Heart left ventricle (tissue), 16 donors: ENCODE data around the gene HOXC5. TPM values are rescaled to one million over a fixed set of nuclear protein-coding genes. Genes with fewer than 3 reads are reported as not detected.

Experiments used
- ATAC-seq, 4 donors: fragments of 200-7000 bp; cut with Tn5 transposase; one replicate each; pipeline ENCODE4 v1.9.1; 2020 to 2022; ENCODE audit warnings: moderate library complexity in 4 of 4, mild to moderate bottlenecking in 3 of 4, moderate number of reproducible peaks in 1 of 4
- DNase-seq, 5 donors: peaks; one replicate each; pipeline ENCODE4 v3.0.0-alpha.2; 2020
- H3K27ac ChIP-seq, 12 donors: fragments of 200-600 bp; sonication (generic) in 4 of 12; one replicate each; pipeline versions ENCODE4 v1.5.0 to v1.8.0; 2016 to 2022; ENCODE audit warnings: mild to moderate bottlenecking in 2 of 12
- H3K27me3 ChIP-seq, 9 donors: fragments of 200-600 bp; sonication (generic) in 2 of 9; one replicate each; pipeline versions ENCODE4 v1.5.1 to v1.8.0; 2016 to 2022; ENCODE audit warnings: mild to moderate bottlenecking in 3 of 9
- H3K36me3 ChIP-seq, 9 donors: fragments of 200-600 bp; sonication (generic) in 2 of 9; one replicate each; pipeline versions ENCODE4 v1.5.0 to v1.8.0; 2018 to 2022; ENCODE audit warnings: mild to moderate bottlenecking in 2 of 9
- H3K4me1 ChIP-seq, 12 donors: fragments of 200-600 bp; sonication (generic) in 4 of 12; one replicate each; pipeline versions ENCODE4 v1.5.0 to v1.8.0; 2016 to 2022; ENCODE audit warnings: mild to moderate bottlenecking in 3 of 12
- H3K4me3 ChIP-seq, 12 donors: fragments of 200-600 bp; sonication (generic) in 4 of 12; one replicate each; pipeline versions ENCODE4 v1.5.0 to v1.8.0; 2017 to 2022; ENCODE audit warnings: mild to moderate bottlenecking in 9 of 12, moderate library complexity in 4 of 12
- H3K9me3 ChIP-seq, 12 donors: fragments of 200-600 bp; sonication (generic) in 4 of 12; one replicate each; pipeline versions ENCODE4 v1.5.0 to v1.8.0; 2016 to 2022; ENCODE audit warnings: mild to moderate bottlenecking in 1 of 12
- POLR2A ChIP-seq, 2 donors: fragments of 450-650 bp; IDR thresholded peaks; one replicate each; pipeline ENCODE4 v1.6.1; 2017; ENCODE audit warnings: antibody characterized with exemption in 2 of 2, mild to moderate bottlenecking in 2 of 2, moderate library complexity in 2 of 2
- WGBS, 4 donors: extraction: QIAGEN DNeasy Blood & Tissue Kit in 2 of 4; methylation state at CpG; one replicate each; pipeline versions ENCODE4 v1.1.5 to v1.1.7; 2013 to 2018; 5-methylcytosine and 5-hydroxymethylcytosine counted together
- intact Hi-C, 10 donors: fragments of 100-400 bp; cut with DNase I; formaldehyde crosslinking; loops; one replicate each; pipeline versions ENCODE4 v1.11.1 to v1.14.2; 2022
- polyA plus RNA-seq, 2 donors: library from polyadenylated mRNA; stranded (reverse); fragments of 200-250 nt; gene quantifications; one replicate each; pipeline ENCODE4 v1.2.3, GENCODE V29; 2013
- total RNA-seq, 9 donors: library from RNA; depleted of rRNA in 2 of 9; stranded (reverse); fragments of >200 nt in 2 of 9; fragmentation: NEBNext Ultra II Directional in 3 of 9; extraction: Animal tissue kit (Norgen Biotek cat#: 25700) in 3 of 9; gene quantifications; one replicate each; pipeline versions ENCODE4 v1.1.0 to v1.2.4, GENCODE V29; 2016 to 2023
- TF ChIP-seq, protein P1 (sequence below), 12 donors: fragments of 200-600 bp; sonication (generic) in 4 of 12; IDR thresholded peaks; one replicate each; pipeline versions ENCODE4 v1.5.0 to v1.8.0; 2018 to 2022; ENCODE audit warnings: antibody characterized with exemption in 12 of 12, mild to moderate bottlenecking in 5 of 12
- donor health status: ischemic (EF 13 %, LVEDD 7.1; RV severe dilation, severe dysfunction).
- donor health status: healthy with polysubstance abuse.
- donor health status: DM: no; HTN: yes; CAD: no.
- donor health status: DM: no; HTN: no; CAD: no.
- donor health status: ischemic (EF 25% LVEDD 6.9; RV normal size, moderate dysfunction).
- donor health status: ischemic (EF 25% LVEDD 5.7; RV mildly dilated, moderate dysfunction).
- donor health status: healthy.
- donor health status: DM: yes; HTN: yes; CAD: no.
- donor health status: ischemic (EF 35%, LVEDD 5.7; RV mildly dilated, moderate dysfunction).
- donor health status: nonischemic (EF 11% LVEDD 7.7; RV severe dilation, severe dysfunction).
- donor health status: DM: yes; HTN: yes; CAD: no.
- donor health status: PGD.
- donor health status: ischemic (EF 29% LVEDD 5.4; RV normal size, mild dysfunction).
- donor health status: nonischemic (EF 23%, LVEDD 6.1; RV moderate dilation, normal function).

Gene HOXC5
- total and polyA plus RNA-seq, 11 donors, result not detected

DNA sequence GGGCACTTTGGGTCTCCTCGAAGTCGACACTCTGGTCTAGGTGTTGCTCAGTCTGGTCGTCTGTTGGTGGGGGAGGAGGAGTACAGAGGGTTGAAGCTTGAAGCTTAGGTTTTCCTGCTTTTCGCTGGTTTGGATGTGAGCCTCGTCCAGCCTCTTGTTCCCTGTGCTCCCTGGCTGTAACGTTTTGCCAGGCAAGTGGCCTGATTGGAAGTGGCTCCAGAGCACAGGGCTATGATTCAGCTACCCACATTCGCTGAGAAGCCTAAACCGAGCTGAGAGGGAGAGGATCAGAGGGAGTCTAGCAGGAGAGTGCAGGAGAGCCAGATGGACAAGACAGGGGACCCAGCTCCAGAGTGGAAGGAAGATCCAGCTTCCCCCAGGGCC is 41.8 kb upstream of the HOXC5 start:
- Histone ChIP-seq H3K27me3 (peaks cover 77 to 100% (median 99%) of the 10 kb centered on the region in 9 donors), H3K4me1 (peaks cover 0 to 37% (median 23%) of the 10 kb centered on the region in 12 donors), H3K36me3 (no peaks in the 10 kb centered on the region), H3K4me3 (no peak overlapping the region), H3K9me3 (no peaks in the 10 kb centered on the region), H3K27ac (no peak overlapping the region)
- intact Hi-C loops, result no loop called here
- 1 to 3% (median 3%) methylated on average over 6 to 8 of the region's 8 CpGs for WGBS, 4 donors
- ATAC-seq, result no peak
- no peak for TF ChIP-seq POLR2A (IDR thresholded peaks at IDR 0.05)
- TF ChIP-seq, protein P1, sequence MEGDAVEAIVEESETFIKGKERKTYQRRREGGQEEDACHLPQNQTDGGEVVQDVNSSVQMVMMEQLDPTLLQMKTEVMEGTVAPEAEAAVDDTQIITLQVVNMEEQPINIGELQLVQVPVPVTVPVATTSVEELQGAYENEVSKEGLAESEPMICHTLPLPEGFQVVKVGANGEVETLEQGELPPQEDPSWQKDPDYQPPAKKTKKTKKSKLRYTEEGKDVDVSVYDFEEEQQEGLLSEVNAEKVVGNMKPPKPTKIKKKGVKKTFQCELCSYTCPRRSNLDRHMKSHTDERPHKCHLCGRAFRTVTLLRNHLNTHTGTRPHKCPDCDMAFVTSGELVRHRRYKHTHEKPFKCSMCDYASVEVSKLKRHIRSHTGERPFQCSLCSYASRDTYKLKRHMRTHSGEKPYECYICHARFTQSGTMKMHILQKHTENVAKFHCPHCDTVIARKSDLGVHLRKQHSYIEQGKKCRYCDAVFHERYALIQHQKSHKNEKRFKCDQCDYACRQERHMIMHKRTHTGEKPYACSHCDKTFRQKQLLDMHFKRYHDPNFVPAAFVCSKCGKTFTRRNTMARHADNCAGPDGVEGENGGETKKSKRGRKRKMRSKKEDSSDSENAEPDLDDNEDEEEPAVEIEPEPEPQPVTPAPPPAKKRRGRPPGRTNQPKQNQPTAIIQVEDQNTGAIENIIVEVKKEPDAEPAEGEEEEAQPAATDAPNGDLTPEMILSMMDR (IDR thresholded peaks at IDR 0.05), result no peak
- DNase-seq, result no peak

DNA sequence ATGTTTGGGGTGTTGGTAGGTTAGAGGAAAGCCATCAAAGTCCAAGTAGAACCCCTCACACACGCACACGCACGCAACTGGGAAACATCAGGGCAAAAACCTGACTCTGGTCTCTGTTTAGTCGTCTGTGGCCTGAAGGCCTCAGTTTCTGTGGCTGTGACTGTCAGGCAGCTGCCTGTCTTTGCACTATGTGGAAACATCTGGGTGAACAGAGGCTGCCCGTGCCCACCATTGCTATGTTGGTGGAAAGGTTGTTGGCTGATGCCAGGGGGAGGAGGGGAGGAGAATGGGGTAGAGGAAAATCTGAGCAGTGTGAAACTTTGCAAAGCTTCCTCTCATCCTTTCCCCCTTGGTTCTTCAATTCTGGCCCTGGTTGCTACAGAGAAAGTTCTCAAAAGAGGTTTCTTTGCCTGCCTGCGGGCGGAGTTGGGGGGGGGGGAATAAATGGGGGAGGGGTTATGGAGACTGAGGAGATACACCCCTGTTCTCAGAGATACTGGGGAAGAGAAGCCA is 40.4 kb upstream of the HOXC5 start:
- WGBS, 4 donors, result 18 to 26% (median 24%) methylated on average over 7 of the region's 7 CpGs
- Histone ChIP-seq H3K36me3 (no peaks in the 10 kb centered on the region), H3K9me3 (no peaks in the 10 kb centered on the region), H3K4me3 (no peak overlapping the region), H3K4me1 (peaks cover 0 to 40% (median 22%) of the 10 kb centered on the region in 12 donors), H3K27ac (no peak overlapping the region), H3K27me3 (peaks cover 80 to 100% (median 99%) of the 10 kb centered on the region in 9 donors)
- no peak for DNase-seq
- no peak for ATAC-seq
- intact Hi-C loops, result no loop called here
- no peak for TF ChIP-seq POLR2A (IDR thresholded peaks at IDR 0.05)
- TF ChIP-seq, protein P1 (IDR thresholded peaks at IDR 0.05), result no peak

DNA sequence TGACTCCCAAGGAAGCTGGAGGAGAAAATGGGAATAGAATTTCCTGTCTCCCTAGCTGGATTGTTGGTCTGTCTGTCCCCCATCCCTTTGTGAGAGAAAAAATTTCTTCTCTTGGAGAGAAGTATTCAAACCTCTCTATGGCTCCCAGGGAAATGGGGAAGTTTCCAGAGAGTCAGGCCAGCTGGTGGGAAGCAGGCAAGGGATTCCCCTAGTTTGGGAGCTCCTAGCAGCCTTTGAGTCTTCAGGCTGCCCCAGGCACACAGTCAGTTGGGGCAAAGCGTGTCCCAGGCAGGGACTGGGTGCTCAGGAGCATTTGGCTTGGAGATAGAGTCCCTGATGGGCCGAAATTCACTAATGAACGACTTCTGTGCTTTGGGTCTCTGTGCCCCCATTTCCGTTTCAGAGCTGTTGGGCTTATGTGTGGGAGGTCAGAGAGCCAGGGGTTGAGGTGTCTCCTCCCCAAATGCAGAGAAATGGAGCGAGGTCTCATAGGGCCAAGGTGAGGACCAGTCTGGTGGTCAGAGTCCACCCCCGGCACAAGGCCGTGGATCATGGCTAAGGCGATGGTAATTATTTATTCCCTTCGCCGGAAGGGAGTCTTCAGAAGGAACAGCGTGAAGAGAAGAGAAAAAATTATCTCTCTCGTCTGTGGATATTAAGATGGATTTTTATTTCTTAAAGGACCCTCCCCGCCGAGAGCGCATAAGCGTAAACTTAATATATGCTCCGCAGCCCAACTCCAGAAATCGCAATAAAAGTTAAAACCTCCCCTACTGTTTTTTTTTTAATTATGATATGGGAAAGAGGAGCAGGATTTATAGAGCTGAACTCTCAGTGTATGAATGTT is 39.5 kb upstream of the HOXC5 start:
- ATAC-seq, result no peak
- peaks cover 0 to 43% (median 22%) of the 10 kb centered on the region in 12 donors for H3K4me1 ChIP-seq
- H3K27me3 ChIP-seq, result peaks cover 86 to 100% (median 99%) of the 10 kb centered on the region in 9 donors
- H3K27ac ChIP-seq, result no peak overlapping the region
- intact Hi-C loops, result no loop called here
- WGBS, 4 donors, result 19 to 28% (median 22%) methylated on average over 18 of the region's 18 CpGs
- H3K4me3 ChIP-seq, result no peak overlapping the region
- no peaks in the 10 kb centered on the region for H3K9me3 ChIP-seq
- no peak for TF ChIP-seq POLR2A (IDR thresholded peaks at IDR 0.05)
- TF ChIP-seq, protein P1 (IDR thresholded peaks at IDR 0.05), result no peak
- DNase-seq, result peak in 1 of 5 donors; percentile 9
- no peaks in the 10 kb centered on the region for H3K36me3 ChIP-seq

DNA sequence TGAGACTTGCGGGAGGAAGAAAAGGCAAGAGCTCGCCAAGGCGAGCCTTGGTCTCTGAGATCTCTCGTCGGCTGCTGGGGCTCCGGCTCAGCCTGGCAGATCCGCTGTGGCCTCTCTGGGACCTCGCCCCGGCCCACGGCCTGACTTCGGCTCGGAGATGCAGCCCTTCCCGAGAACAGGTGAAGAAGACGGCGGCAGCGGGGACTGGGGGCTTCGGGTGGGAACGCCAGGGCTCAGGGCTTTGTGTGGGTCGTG is 38.9 kb upstream of the HOXC5 start:
- Histone ChIP-seq H3K9me3 (no peaks in the 10 kb centered on the region), H3K4me3 (peak overlapping the region in 1 of 12 donors; percentile 6), H3K27ac (no peak overlapping the region), H3K27me3 (peaks cover 85 to 100% (median 99%) of the 10 kb centered on the region in 9 donors), H3K4me1 (peaks cover 0 to 42% (median 22%) of the 10 kb centered on the region in 12 donors), H3K36me3 (no peaks in the 10 kb centered on the region)
- intact Hi-C loops, result no loop called here
- WGBS, 4 donors, result 4 to 7% (median 6%) methylated on average over 18 to 19 of the region's 19 CpGs
- DNase-seq, result peak in 1 of 5 donors; percentile 17
- no peak for ATAC-seq
- no peak for TF ChIP-seq POLR2A (IDR thresholded peaks at IDR 0.05)
- TF ChIP-seq, protein P1 (IDR thresholded peaks at IDR 0.05), result no peak
